HEK293T (cell line): ENCODE results near the gene EPS8.

Source experiments
- BHLHE40 ChIP-seq: fragments of 450-650 bp; IDR thresholded peaks from 2 replicates; pipeline ENCODE4 v1.6.1; 2016; ENCODE audit warnings: mild to moderate bottlenecking, moderate library complexity, borderline replicate concordance
- CTBP1 ChIP-seq: fragments of 450-650 bp; IDR thresholded peaks from 2 replicates; pipeline ENCODE4 v1.6.1; 2016; ENCODE audit warnings: borderline replicate concordance
- FOXA1 ChIP-seq: fragments of 450-650 bp; IDR thresholded peaks from 2 replicates; pipeline ENCODE4 v1.6.1; 2016; ENCODE audit warnings: mild to moderate bottlenecking
- FOXM1 ChIP-seq: fragments of 450-650 bp; IDR thresholded peaks from 2 replicates; pipeline ENCODE4 v1.6.1; 2017; ENCODE audit warnings: mild to moderate bottlenecking, borderline replicate concordance
- L3MBTL2 ChIP-seq: fragments of 450-650 bp; conservative IDR thresholded peaks from 2 replicates; pipeline ENCODE4 v1.6.1; 2016; ENCODE audit warnings: mild to moderate bottlenecking
- LEF1 ChIP-seq: fragments of 450-650 bp; IDR thresholded peaks from 2 replicates; pipeline ENCODE4 v1.6.1; 2017; ENCODE audit warnings: mild to moderate bottlenecking, borderline replicate concordance
- SP1 ChIP-seq: fragments of 450-650 bp; IDR thresholded peaks from 2 replicates; pipeline ENCODE4 v1.6.1; 2017
- SUZ12 ChIP-seq: fragments of 450-650 bp; IDR thresholded peaks from 2 replicates; pipeline ENCODE4 v1.6.1; 2016; ENCODE audit warnings: mild to moderate bottlenecking
- TARDBP ChIP-seq: fragments of 450-650 bp; IDR thresholded peaks from 2 replicates; pipeline ENCODE4 v1.6.1; 2016
- ZNF384 ChIP-seq: fragments of 450-650 bp; IDR thresholded peaks from 2 replicates; pipeline ENCODE4 v1.6.1; 2016
- TF ChIP-seq, protein P1 (sequence below): fragments of 450-650 bp; IDR thresholded peaks from 2 replicates; pipeline ENCODE4 v1.6.1; 2016

DNA sequence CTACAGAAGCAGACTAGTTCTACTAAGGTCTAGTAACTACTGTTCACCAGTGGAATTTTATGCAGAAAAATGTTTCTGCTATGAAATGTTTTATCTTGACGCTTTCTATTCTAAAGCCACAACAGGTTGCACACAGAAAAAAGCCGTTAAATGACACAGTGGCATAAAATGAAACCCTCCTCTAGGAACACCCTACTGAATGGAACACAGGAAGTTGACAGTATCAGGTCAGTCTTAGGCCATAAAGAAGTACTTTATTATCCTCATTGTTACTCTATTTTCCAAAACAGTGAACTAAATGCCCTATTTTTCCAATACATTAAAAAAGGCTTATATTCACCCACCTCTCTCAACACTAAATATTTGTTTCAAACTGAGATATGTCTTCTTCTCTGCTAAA is 21.9 kb downstream of the EPS8 start:
- TF ChIP-seq SP1 (no peak), LEF1 (no peak), FOXA1 (no peak), FOXM1 (no peak), L3MBTL2 (no peak), BHLHE40 (no peak), SUZ12 (no peak), ZNF384 (no peak), TARDBP (no peak), CTBP1 (no peak)
- TF ChIP-seq, protein P1, sequence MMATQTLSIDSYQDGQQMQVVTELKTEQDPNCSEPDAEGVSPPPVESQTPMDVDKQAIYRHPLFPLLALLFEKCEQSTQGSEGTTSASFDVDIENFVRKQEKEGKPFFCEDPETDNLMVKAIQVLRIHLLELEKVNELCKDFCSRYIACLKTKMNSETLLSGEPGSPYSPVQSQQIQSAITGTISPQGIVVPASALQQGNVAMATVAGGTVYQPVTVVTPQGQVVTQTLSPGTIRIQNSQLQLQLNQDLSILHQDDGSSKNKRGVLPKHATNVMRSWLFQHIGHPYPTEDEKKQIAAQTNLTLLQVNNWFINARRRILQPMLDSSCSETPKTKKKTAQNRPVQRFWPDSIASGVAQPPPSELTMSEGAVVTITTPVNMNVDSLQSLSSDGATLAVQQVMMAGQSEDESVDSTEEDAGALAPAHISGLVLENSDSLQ: no peak
